ENCODE results near the gene SLC16A12.

The SLC16A12 gene

GRCh38 chr10:89505640-89506275 is 29.6 kb downstream of the SLC16A12 start:
- DNase-seq: no peak

GRCh38 chr10:89504691-89505090 is 30.7 kb downstream of the SLC16A12 start:
- DNase-seq: no peak

DNA sequence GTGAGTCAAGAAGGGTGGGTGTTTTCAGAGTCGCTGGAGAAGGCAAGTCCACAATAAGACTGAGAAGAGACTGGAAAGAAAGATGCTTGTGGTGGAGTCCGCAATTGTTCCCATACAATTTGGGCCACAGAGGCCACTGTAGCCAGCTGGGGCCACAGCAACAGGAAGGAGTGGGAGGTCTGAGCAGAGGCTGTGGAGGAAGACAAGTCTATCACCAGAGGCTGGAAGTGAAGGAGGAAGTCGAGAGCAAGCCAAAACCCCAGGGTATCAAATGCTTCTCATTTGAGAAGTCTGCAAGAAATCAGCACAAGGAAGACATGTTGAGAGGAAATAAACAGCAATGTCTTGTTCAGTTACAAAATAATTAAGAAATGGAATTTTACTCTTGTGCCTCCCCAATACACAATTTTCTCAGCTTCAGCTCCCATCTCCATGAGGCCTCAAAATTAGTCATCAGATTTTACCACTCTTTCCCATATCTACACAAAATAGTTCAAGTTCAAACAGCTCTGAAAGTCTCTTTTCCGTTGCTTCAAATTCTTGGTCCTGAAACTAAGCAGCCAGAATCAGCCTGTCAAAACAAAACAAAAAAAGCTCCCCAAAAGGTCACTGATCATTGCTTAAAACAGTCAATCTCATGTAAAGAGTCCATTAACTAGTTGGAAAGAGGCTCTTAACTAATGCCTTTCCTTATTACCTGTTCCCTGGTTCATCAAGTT is 31.6 kb downstream of the SLC16A12 start:
- no peak for DNase-seq

DNA sequence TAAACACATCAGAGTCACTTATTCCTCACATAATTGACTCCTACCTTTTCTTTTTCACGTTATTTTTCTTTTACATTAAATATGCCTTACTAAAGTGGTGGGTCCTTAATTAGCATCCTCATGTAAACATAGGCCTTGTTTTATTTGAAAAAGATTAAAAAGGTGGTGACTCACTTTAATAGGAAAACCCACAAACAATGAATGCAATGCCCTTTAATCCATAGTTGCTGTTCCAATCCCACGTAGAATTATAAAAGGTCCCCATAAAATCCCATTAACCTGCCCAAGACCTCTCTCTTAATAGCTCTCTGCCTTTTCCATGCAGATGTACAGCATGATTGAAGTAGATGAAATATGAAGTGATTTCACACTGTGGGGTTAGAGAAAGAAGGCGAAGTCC is 32.2 kb downstream of the SLC16A12 start:
- DNase-seq: no peak

DNA sequence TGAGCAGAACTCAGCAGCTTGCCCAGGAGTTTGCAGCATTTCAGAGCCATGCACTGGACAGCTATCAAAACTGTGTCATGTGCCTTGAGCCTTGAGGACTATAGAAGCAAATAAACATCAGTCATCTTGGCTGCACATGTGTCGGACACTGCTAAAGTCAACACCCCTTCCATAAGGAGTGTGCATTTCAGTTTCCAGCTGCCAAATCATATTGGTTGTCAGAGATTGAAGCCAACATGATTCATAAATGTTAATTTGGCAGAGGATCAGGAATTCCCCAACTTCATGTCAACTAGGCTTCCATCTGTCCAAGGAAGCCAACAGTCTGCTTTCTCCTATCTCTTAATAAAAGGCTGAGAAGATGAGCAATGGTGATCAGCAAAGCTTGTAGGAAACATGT is 32.8 kb downstream of the SLC16A12 start:
- no peak for DNase-seq

GRCh38 chr10:89494575-89494974 is 40.8 kb downstream of the SLC16A12 start:
- no peak for DNase-seq

DNA sequence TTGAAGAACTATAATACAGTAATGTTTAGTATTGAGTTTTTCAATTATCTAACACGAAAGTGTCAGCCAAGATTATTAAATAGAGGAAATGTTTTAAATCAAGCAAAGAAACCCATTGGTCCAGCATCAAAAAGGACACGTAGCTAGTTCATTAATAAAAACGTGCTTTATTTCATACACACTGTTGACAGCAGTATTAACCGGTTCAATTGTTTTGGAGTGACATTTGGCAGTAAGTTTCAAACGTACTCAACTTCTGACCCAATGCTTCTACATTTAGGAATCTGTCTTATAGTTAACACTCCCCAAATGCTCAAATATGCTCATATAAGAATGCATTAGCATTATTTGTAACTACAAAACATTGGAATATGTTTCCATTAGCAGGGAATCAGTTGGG is 41.3 kb downstream of the SLC16A12 start:
- no peak for DNase-seq

- DNase-seq: no peak
Measured at GRCh38 chr10:89491932-89492331, 43.5 kb downstream of the SLC16A12 start.

- no peak for DNase-seq
Measured at GRCh38 chr10:89490596-89491335, 44.6 kb downstream of the SLC16A12 start.

- DNase-seq: no peak
Measured at GRCh38 chr10:89482256-89482655, 53.1 kb downstream of the SLC16A12 start.

GRCh38 chr10:89481662-89482061 is 53.7 kb downstream of the SLC16A12 start:
- DNase-seq: no peak

GRCh38 chr10:89479771-89480446 is 55.5 kb downstream of the SLC16A12 start:
- no peak for DNase-seq

GRCh38 chr10:89478739-89479654 is 56.4 kb downstream of the SLC16A12 start:
- DNase-seq: no peak

DNA sequence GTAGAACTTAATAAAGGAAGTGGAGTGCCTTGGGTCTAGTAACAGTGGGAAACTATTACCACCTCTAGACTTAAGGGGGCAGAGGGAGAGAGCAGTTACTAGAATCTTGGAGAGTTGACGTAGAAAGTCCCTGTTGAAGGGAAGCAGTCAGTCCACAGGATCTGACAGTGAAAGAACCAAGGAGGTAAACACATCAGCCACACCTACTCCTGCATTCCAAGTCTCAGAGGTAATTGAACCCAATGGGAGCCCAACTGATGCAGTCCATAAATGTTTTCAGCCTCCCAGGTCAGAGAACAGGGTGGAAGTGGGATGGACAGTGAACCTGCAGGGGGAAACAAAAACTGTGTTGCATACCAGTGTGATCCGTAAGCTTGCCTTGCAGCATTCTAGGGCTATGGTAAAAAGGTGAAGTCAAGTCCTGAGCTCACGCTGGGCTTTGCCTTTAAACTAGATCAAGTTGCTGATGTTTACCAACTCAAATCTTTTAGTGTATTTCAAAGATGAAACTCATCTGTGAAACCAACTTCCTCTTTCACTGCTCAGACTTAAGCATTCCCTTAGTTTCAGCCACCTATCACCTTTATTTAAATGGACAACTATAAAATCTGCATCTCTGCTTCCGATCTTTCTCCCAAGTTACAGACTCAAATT is 57.2 kb downstream of the SLC16A12 start:
- DNase-seq: no peak

GRCh38 chr10:89476150-89476549 is 59.2 kb downstream of the SLC16A12 start:
- DNase-seq: no peak

GRCh38 chr10:89475591-89475998 is 59.8 kb downstream of the SLC16A12 start:
- no peak for DNase-seq

DNA sequence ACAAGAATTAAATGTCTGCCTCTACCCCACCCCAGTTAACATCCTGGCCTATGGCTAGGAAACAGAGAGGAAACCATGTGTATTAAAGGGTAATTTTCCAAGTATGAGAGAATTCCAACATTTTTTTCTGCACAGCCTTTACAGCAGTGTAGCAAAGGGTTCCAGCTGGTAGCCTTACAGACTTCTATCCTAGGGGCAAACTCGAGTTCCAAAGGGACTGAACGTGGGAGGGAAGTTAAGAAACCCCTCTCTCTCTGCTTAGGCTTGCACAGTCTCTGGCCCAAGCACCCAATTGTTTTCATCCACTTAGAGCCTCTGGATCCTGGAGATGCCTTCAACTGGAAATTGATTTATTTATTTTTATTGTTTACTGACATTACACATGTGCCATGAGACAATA is 60.3 kb downstream of the SLC16A12 start:
- DNase-seq: no peak

DNA sequence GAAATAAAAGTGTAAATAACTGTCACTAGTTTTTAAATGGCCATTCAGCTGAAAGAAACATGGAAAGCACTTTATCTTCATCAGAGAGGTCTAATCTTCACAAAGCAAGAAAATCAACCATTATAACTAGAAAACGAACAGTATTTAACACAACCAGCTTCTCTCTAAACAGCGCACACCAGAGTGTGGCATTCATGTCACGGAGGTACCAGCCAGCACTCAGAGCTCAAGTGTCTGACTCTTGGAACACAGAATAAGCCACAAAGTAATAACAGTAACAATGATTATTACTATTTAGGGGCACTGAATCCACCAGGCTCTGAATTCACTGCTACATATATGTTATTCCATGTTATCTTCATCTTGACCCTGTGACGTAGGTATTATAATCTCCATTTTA is 60.9 kb downstream of the SLC16A12 start:
- DNase-seq: no peak

GRCh38 chr10:89471110-89471809 is 64.1 kb downstream of the SLC16A12 start:
- no peak for DNase-seq

DNA sequence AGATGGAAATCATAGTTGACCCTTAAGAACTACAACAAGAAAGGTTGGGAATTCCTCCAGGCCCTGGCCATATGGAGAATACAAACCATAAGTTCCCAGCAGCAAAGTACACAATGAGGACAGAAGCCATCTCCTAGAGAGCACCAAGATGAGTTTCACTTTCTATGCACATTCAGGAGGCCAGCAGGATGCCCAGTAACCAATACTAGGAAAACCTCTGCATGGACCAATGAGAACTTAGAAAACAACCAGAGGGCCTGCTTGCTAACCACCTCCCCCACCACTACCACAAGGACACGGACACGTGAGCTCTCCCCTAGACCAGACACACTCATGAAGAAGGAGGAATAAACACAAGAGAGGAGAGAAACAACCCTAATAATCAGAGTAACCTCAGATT is 64.8 kb downstream of the SLC16A12 start:
- no peak for DNase-seq

DNA sequence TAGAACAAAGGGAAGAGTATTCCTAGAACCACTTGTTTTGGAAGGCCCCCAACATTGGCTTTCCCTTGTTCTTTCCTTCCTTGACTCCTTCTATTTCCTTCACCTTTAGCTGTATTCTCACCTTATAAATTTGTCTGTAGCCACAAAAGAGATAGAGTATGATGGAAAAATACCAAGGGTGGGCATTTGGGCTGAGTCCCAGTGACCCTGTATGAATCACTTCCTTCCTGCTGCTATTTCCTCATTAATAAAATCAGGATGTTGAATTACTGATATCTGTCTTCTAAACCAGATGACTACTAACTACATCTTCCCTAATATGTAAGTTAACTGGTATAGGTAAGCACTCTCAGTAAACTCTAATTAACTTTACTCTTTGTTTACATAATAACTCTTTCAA is 65.9 kb downstream of the SLC16A12 start:
- no peak for DNase-seq

All from stimulated activated CD4-positive, alpha-beta T cell treated with anti-CD3 and anti-CD28 coated beads, Interleukin-2, amount 100 ng/mL, for 48 hours (primary cell).